GM18909 (cell line): Measurements from ENCODE around the gene ZNF334.

Source experiments
- ATAC-seq: cut with Tn5 transposase; IDR thresholded peaks from one replicate; pipeline ENCODE4 v1.9.1; 2021; ENCODE audit warnings: mild to moderate bottlenecking; ENCODE audit not compliant: unreplicated experiment, poor library complexity

Gene ZNF334

GRCh38 chr20:46546298-46546697 lies 32.9 kb upstream of the ZNF334 start:
- ATAC-seq, result no peak

DNA sequence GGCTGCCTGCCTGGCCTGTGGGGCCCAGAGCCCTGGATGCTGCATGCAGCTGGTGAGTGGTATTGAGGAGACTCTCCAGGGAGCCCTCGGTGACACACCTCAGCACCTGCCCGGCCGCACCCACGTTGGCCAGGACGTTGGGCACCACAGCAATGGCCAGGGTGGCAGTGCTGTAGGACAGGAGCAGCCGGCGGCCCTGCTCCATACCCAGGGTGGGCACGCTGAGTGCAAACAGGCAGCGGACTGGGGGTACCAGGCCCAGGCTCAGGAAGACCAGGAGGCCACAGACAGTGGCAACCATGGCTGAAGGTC lies 32.4 kb upstream of the ZNF334 start:
- ATAC-seq, result no peak

DNA sequence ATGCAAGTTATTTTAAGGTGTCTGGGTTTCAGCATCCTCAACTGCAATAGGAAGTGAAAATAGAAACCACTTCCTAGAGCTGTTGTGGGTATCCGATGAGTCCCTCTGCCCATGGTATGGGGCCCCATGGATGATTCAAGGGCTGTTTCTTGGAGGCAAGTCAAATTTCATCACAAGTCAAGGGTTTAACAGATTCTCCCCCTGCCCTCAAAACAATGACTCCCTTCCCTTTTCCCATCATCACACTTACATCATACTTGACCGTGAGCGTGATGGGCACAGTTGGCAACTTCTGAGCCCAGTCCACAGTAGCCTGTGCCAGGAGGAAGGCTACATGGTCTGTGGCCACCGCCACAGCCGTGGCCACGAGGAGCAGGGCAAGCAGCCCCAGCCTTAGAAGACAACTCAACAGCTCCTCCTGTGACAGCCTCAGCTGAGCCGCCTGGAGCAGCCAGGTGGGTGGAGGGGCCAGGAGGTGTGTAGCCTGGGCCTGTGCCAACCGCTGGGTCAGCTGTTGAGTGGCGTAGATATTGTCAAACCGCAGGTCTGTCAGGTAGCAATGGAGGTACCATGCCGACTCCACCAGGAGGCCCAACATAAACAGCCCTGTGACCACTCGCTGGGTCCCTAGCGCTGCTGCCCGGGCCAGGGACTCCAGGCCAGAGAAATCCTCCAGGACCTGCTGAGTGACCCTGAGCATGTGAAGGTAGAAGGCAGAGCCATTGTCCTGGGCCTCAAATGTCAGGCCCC lies 31.9 kb upstream of the ZNF334 start:
- peak; percentile 58 for ATAC-seq

- no peak for ATAC-seq
Measured at GRCh38 chr20:46544576-46544975, 31.2 kb upstream of the ZNF334 start.

- ATAC-seq, result no peak
Measured at GRCh38 chr20:46543959-46544358, 30.6 kb upstream of the ZNF334 start.

DNA sequence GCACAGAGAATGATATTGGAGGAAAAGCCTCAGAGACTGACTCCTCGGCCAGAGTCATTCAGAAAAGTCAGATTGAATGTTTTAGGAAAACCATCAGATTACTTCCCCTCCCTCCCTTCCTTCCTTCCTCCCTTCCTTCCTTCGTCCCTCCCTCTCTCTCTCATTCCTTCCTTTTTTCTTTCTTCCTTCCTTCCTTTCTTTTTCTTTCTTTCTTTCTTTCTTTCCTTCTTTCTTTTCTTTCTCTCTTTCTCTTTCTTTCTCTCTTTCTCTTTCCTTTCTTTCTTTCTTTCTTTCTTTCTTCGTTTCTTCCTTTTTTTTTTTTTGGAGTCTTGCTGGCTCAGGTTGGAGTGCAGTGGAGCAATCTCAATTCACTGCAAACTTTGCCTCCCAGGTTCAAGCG lies 29.7 kb upstream of the ZNF334 start:
- ATAC-seq, result no peak

DNA sequence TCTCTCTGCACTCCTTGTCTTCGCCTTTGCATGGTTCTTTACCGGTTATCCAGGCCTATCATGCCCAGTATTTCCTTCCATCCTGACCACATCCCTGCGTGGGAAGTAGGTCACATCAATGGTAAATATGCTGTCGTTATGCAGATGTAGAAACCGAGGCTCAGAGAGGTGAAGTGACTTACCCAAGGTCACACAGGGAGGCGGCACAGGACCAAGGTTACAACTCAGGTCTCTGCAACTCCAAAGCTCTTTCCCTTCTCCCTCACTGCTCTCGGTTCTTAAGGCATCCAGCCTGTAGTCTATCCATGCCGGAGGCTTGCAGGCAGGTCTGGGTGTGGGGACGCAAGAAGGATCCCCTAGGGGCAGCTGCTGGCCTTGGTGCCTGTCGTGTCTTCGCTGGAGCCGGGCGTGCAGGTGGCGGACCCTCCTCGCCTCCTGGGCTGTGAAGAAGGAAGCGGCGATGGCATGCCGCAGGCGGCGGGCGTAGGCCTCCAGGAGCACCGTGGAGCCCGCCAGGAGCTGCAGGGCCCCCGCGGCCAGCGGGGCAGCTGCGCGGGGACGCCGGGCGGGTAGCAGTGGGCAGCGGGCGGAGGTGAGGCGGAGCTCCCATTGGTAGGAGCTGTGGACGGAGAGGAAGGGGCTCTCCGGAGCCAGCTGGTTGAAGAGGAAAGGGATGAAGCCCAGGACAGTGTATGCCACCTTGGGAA lies 28.0 kb upstream of the ZNF334 start:
- no peak for ATAC-seq

DNA sequence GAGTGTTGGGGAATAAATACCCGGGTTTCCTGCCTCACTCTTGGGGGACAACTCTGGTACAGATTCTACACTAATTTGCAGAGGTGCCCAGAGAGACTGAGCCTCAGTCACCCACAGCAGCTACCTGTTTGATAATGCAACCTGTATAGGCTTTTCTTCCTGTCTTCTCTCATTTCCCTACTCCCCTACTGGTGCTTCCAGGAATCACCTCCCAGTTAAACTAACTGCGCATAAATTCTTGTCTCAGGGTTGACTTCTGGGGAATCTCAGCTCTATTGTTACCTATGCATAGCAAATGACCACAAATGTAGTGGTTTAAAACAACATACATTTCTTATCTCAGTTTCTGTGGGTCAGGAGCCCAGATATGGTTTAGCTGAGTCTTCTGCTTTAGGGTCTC lies 25.8 kb upstream of the ZNF334 start:
- no peak for ATAC-seq

DNA sequence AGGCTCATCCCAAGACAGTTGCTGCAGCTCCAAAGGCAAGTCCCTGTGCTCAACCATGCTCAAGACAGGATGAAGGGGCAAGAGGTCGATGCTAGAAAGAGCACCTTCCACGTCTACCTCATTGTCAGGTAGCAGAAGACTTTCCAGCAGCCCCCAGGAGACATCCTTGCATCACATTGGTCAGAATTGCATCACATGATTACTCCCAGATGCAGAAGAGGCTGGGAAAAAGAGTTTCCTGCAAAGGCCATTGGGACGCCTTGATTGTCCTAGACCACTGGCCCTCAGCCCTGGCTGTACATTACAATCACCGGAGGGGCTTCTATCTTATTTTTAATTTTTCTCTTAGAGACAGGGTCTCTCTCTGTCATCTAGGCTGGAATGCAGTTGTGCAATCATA lies 17.3 kb upstream of the ZNF334 start:
- ATAC-seq, result no peak

- ATAC-seq, result no peak
Measured at GRCh38 chr20:46523696-46524328, 10.5 kb upstream of the ZNF334 start.

GRCh38 chr20:46523108-46523507 lies 9.7 kb upstream of the ZNF334 start:
- no peak for ATAC-seq

DNA sequence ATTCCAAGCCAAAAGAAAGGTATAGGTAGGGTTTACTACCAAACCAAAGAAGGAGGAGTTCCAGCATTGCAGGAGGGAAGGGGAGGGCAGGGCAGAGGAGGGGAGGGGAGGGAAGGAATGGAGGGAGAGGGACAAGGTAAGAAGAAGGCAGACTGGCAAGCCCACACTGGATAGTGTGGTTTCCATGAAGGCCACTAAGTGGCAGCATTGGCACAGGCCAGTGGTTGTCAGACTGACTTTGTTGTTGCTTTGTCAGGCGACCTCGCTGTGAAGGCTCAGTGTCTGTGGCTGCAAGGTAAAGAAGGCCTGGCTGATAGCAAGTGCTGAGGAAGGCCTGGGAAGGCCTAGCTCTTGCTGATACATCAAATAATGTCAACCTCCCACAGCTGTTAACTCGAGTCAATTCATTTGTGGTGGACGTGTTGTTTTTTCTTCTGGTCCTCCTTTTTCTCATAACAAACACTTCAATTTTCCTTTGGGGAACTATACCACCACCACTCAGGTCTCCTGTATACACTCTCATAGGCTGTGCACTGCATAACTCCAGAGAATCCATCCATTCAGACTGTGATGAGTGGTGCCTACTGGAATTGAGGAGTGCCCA lies 7.7 kb upstream of the ZNF334 start:
- ATAC-seq, result no peak

- no peak for ATAC-seq
Measured at GRCh38 chr20:46520540-46520939, 7.2 kb upstream of the ZNF334 start.

GRCh38 chr20:46519471-46520068 lies 6.2 kb upstream of the ZNF334 start:
- ATAC-seq, result no peak

DNA sequence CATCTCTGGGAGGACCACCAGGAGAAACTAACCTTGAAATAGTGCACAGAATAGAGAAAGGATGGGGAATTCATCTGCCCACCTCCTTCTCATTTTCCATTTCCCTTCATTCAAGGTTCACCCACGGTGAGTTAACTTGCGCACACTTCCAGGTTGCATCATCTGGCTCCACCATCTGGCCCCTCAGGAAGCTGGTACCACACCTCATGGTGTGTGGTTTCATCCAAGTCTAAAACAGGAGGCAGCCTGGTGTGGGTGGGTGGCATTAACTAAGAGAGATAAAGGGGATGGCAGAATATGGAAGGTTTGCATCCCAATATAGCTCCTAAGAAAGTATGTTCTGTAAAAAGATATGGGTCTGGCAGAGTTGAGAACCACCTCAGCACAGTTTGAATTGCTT lies 3.8 kb downstream of the ZNF334 start:
- no peak for ATAC-seq

DNA sequence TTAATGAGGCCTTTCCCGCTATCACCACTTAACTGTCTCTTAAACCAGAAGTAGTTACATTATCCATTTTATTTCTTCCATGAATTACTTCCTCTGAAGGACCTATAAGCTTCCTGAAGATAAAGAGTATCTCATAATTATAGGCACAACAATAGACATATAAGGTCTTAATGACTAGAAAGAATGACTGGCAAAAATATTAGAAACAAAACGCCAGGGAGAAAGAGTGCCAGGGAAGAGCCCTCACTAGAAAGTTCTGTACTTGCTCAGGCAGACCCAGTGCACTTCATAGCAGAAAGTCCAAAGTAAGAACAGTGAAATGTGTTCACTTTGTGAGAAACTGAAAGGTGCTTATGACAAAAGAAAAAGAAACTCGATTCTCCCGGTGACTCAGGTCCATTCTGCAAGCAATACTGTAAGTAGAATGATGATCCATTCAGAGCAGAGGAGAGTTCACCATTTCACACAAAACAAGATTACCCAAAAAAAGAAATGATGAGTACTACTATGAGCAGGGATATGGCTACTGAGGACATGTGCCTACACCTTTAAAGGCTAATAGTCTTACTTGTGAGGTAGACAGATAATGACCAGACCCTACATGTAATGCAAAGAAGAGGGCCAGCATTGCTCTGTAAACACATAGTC lies 5.5 kb downstream of the ZNF334 start:
- ATAC-seq, result no peak

- no peak for ATAC-seq
Measured at GRCh38 chr20:46505506-46505905, 7.9 kb downstream of the ZNF334 start.

DNA sequence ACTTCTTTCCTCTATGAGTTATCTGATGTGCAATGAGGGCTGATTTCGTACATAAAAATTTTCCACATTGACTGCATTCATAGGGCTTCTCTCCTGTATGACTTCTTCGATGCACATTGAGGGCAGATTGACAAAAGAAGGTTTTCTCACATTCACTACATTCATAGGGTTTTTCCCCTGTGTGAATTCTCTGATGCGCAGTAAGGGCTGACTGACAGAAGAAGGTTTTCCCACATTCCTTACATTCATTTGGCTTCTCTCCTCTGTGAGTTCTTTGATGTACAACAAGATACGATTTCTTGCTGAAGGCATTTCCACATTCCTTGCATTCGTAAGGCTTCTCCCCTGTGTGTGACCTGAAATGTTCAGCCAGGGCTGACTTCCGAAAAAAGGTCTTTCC lies 11.4 kb downstream of the ZNF334 start:
- ATAC-seq, result no peak

DNA sequence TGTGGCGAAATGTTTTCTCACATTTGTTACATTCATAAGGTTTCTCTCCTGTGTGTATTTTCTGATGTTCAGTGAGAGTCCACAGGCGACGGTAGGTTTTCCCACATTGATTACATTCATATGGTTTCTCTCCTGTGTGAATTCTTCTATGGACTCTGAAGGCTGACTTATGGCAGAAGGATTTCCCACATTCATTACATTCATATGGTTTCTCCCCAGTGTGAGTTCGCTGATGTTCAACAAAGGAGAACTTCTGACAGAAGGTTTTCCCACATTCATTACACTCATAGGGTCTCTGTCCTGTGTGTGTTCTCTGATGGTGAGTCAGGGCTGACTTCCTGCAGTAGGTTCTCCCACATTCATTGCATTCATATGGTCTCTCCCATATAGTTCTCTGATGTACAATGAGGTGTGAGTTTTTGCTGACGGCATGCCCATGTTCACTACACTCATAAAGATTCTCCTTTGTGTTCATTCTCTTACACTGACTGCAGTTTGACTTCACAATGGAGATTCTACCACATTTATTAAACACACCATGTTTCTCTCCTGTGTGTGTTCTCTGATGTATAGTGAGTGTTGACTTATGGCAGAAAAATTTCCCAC lies 11.9 kb downstream of the ZNF334 start:
- no peak for ATAC-seq

GRCh38 chr20:46494077-46494476 lies 19.3 kb downstream of the ZNF334 start:
- ATAC-seq, result no peak
